ENCODE data around the gene MMP1. TPM values are rescaled to one million over a fixed set of nuclear protein-coding genes. Genes with fewer than 3 reads are reported as not detected.

The MMP1 gene
- total RNA-seq, 2 experiments from 2014 or later, result not detected

GRCh38 chr11:102799681-102800340, 1.9 kb upstream of the MMP1 start:
- POLR2A ChIA-PET, result no interaction called here
- H3K4me3 Mint-ChIP-seq, result no peak overlapping the region
- intact Hi-C loops (cut with micrococcal nuclease), result no loop called here
- no peak for DNase-seq
- H3K36me3 Mint-ChIP-seq, result no peaks in the 10 kb centered on the region
- H3K27ac Mint-ChIP-seq, result no peak overlapping the region
- CTCF ChIA-PET, result no interaction called here
- H3K4me1 Mint-ChIP-seq (ENCODE audit: low read depth), result no peaks in the 10 kb centered on the region
- peaks cover 4% of the 10 kb centered on the region for H3K27me3 Mint-ChIP-seq
- no peaks in the 10 kb centered on the region for H3K9me3 Mint-ChIP-seq

DNA sequence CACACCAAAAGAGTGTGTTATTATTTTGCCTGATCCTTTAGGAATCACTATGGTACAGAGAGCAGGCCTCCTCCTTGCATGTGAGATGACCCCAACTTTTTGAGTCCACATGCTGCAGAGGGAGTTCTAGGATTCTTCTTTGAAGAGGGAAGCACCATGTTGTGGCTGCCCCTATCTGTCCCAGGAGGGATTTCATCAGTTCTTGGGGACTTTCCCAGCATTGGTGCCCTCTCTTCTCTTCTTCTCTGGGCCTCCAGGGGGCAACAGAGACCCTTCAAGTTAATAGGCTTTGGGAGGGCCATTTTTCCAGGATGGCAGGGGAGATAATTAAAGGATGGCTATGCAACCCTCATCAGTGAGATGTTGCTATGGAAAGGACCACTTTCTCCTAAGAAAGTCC, 3.6 kb downstream of the MMP1 start:
- Mint-ChIP-seq H3K4me3 (no peak overlapping the region), H3K27ac (no peak overlapping the region), H3K4me1 (ENCODE audit: low read depth) (no peaks in the 10 kb centered on the region), H3K36me3 (no peaks in the 10 kb centered on the region), H3K9me3 (no peaks in the 10 kb centered on the region), H3K27me3 (peaks cover 1% of the 10 kb centered on the region)
- peak; percentile 23 for DNase-seq
- intact Hi-C loops (cut with micrococcal nuclease), result loop anchor here (1.0 kb wide), 1 partner anchor 147 kb away; no protein-coding TSS in a partner anchor
- POLR2A ChIA-PET, result no interaction called here
- CTCF ChIA-PET, result interaction anchor here (0.8 kb wide), 1 partner anchor 298 kb away, joined by 3 read pairs; no protein-coding TSS in a partner anchor

DNA sequence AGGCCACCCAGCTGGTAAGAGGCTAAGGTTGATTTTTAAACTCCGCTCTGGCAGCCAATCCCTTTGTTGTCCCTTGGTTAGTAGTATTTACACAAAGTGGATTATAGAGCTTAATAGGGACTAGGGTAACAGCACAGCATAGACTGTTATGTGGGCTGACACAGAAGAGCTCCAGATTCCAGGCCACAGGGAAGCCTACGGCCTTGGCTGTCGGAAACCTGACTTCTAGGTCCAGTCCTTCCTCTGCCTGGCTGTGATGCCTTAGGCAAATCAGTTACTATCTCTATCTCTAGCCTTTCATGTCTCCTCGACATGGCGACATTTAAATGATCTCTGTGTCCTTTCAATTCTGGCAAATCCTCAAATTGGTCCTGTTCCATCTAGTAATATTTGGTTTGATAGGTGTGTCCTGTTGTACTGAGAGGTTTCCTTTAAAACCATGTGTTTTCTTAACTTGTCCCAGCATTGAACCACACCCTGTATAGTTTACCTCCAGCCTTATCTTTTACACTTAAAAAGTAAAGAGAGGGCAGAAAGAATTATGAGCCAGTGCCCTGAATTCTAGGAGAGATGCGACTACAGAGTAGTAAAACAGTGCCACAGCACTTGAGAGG, 4.2 kb downstream of the MMP1 start:
- no peaks in the 10 kb centered on the region for H3K36me3 Mint-ChIP-seq
- no peak for DNase-seq
- peaks cover 1% of the 10 kb centered on the region for H3K27me3 Mint-ChIP-seq
- POLR2A ChIA-PET, result no interaction called here
- no peaks in the 10 kb centered on the region for H3K4me1 Mint-ChIP-seq (ENCODE audit: low read depth)
- no peak overlapping the region for H3K27ac Mint-ChIP-seq
- intact Hi-C loops (cut with micrococcal nuclease), result loop anchor here (1.0 kb wide), 1 partner anchor 148 kb away; no protein-coding TSS in a partner anchor
- H3K4me3 Mint-ChIP-seq, result no peak overlapping the region
- CTCF ChIA-PET, result no interaction called here
- H3K9me3 Mint-ChIP-seq, result no peaks in the 10 kb centered on the region

DNA sequence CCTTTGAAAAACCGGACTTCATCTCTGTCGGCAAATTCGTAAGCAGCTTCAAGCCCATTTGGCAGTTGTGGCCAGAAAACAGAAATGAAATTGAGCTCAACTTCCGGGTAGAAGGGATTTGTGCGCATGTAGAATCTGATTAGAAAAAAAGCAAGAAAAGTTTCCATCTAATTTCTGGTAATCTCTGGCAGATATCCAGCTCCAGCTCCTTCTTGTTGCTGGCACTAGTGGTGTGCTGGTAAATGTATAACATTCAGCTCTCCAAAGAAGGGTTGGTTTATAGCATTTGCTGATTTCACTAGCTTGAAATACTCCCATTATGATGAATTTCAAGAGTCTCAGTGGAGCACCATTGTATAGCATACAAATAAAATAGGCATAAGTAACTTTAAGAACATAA, 5.4 kb downstream of the MMP1 start:
- intact Hi-C loops (cut with micrococcal nuclease), result no loop called here
- Mint-ChIP-seq H3K27me3 (peaks cover 1% of the 10 kb centered on the region), H3K4me1 (ENCODE audit: low read depth) (no peaks in the 10 kb centered on the region), H3K4me3 (no peak overlapping the region), H3K36me3 (no peaks in the 10 kb centered on the region), H3K9me3 (no peaks in the 10 kb centered on the region), H3K27ac (no peak overlapping the region)
- POLR2A ChIA-PET, result no interaction called here
- CTCF ChIA-PET, result no interaction called here
- DNase-seq, result no peak

DNA sequence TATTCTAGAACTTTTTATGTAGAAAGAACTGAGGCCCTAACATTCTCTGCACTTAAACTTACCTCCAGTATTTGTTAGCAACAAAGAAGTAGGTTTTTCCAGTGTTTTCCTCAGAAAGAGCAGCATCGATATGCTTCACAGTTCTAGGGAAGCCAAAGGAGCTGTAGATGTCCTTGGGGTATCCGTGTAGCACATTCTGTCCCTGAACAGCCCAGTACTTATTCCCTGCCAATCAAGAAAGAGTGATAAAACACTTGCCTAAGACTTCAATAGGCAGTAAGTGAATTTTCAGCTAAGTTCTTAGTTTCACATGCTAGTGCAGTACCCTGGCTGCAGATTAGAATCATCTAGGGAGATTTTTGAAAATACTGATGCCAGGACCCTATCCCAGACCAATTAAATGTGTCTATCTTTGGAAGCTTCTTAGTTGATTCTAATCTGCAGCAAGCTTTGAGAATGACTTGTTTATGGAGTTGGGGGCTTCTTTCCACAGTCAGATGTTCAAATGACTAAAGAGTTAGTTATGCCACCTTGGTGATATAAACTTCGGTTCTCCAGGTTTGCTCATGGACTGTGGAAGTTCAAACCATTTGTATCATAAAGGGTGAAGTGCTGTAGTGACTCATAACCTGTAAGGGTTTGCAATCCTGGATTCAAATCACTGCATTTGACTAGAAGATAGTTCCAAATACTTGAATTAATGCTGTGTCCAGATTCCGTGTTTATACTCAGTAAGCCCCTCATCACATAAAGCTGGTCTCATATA, 6.5 kb downstream of the MMP1 start:
- Mint-ChIP-seq H3K27me3 (peaks cover 1% of the 10 kb centered on the region), H3K4me1 (ENCODE audit: low read depth) (no peaks in the 10 kb centered on the region), H3K36me3 (no peaks in the 10 kb centered on the region), H3K4me3 (no peak overlapping the region), H3K9me3 (no peaks in the 10 kb centered on the region), H3K27ac (no peak overlapping the region)
- intact Hi-C loops (cut with micrococcal nuclease), result no loop called here
- ChIA-PET CTCF (no interaction called here), POLR2A (no interaction called here)
- no peak for DNase-seq

- no peaks in the 10 kb centered on the region for H3K9me3 Mint-ChIP-seq
- no peak overlapping the region for H3K27ac Mint-ChIP-seq
- intact Hi-C loops (cut with micrococcal nuclease), result no loop called here
- DNase-seq, result no peak
- no peaks in the 10 kb centered on the region for H3K4me1 Mint-ChIP-seq (ENCODE audit: low read depth)
- H3K4me3 Mint-ChIP-seq, result no peak overlapping the region
- ChIA-PET POLR2A (no interaction called here), CTCF (no interaction called here)
- no peaks in the 10 kb centered on the region for H3K36me3 Mint-ChIP-seq
- H3K27me3 Mint-ChIP-seq, result no peaks in the 10 kb centered on the region
Observed at GRCh38 chr11:102788334-102788995, 9.5 kb downstream of the MMP1 start.

DNA sequence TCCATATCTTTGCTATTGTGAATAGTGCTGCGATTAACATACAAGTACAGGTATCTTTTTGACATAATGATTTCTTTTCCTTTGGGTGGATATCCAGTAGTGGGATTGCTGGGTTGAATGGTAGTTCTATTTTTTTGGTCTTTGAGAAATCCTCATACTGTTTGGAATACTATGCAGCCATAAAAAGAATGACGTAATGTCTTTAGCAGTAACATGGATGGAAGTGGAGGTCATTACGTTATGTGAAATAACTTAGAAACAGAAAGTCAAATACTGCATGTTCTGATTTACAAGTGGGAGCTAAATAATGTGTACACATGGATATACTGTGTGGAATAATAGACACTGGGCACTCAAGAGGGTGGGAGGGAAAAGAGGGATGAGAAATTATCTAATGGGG, 13.6 kb downstream of the MMP1 start:
- no peak overlapping the region for H3K27ac Mint-ChIP-seq
- H3K4me1 Mint-ChIP-seq (ENCODE audit: low read depth), result no peaks in the 10 kb centered on the region
- H3K36me3 Mint-ChIP-seq, result no peaks in the 10 kb centered on the region
- no peak overlapping the region for H3K4me3 Mint-ChIP-seq
- no peak for DNase-seq
- POLR2A ChIA-PET, result no interaction called here
- peaks cover 2% of the 10 kb centered on the region for H3K27me3 Mint-ChIP-seq
- no peaks in the 10 kb centered on the region for H3K9me3 Mint-ChIP-seq
- intact Hi-C loops (cut with micrococcal nuclease), result no loop called here
- CTCF ChIA-PET, result no interaction called here

DNA sequence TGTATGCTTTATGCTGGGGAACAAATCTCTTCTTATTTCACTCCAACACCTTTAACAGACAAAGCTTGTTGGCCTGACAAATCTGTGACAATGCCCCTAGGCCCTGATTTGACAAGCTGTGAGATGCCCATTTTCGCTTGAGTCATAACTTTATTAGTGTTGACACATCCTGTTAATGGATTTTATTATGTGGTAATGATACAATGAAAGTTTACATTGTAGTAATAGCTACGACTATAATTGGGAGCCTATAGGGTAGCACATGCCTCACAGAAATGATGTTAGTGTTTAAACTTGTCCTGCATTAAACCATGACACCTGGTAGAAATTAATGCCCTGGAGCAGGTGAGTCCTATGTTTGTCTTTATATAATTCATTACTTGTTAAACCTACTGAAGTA, 14.2 kb downstream of the MMP1 start:
- no peak overlapping the region for H3K4me3 Mint-ChIP-seq
- no peaks in the 10 kb centered on the region for H3K9me3 Mint-ChIP-seq
- CTCF ChIA-PET, result no interaction called here
- DNase-seq, result no peak
- H3K36me3 Mint-ChIP-seq, result no peaks in the 10 kb centered on the region
- intact Hi-C loops (cut with micrococcal nuclease), result no loop called here
- POLR2A ChIA-PET, result no interaction called here
- no peaks in the 10 kb centered on the region for H3K4me1 Mint-ChIP-seq (ENCODE audit: low read depth)
- peaks cover 3% of the 10 kb centered on the region for H3K27me3 Mint-ChIP-seq
- H3K27ac Mint-ChIP-seq, result no peak overlapping the region

DNA sequence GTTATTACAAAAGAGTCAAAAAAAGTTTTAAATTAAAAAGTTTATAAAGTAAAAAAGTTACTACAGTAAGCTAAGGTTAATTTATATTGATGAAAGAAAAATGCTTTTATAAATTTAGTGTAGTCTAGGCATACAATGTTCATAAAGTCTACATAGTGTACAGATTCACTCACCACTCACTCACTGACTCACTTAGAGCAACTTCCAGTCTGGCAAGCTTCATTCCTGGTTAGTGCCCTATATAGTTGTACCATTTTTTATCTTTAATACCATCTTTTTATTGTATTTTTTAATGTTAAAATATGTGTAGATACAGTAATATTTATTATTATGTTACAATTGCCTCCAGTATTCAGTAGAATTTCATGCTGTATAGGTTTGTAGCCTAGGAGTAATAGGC, 14.9 kb downstream of the MMP1 start:
- Mint-ChIP-seq H3K9me3 (no peaks in the 10 kb centered on the region), H3K4me3 (no peak overlapping the region), H3K27me3 (peaks cover 7% of the 10 kb centered on the region), H3K4me1 (ENCODE audit: low read depth) (no peaks in the 10 kb centered on the region), H3K27ac (no peak overlapping the region), H3K36me3 (no peaks in the 10 kb centered on the region)
- CTCF ChIA-PET, result no interaction called here
- intact Hi-C loops (cut with micrococcal nuclease), result no loop called here
- no peak for DNase-seq
- POLR2A ChIA-PET, result no interaction called here

- no peak for DNase-seq
- no peaks in the 10 kb centered on the region for H3K9me3 Mint-ChIP-seq
- ChIA-PET POLR2A (no interaction called here), CTCF (no interaction called here)
- no peaks in the 10 kb centered on the region for H3K4me1 Mint-ChIP-seq (ENCODE audit: low read depth)
- H3K27me3 Mint-ChIP-seq, result peaks cover 7% of the 10 kb centered on the region
- intact Hi-C loops (cut with micrococcal nuclease), result no loop called here
- H3K36me3 Mint-ChIP-seq, result no peaks in the 10 kb centered on the region
- H3K4me3 Mint-ChIP-seq, result no peak overlapping the region
- no peak overlapping the region for H3K27ac Mint-ChIP-seq
Observed at GRCh38 chr11:102781676-102782075, 16.3 kb downstream of the MMP1 start.

- no peak for DNase-seq
- Mint-ChIP-seq H3K27me3 (peaks cover 7% of the 10 kb centered on the region), H3K9me3 (no peaks in the 10 kb centered on the region), H3K27ac (no peak within 1 kb of the TSS), H3K4me3 (no peak within 1 kb of the TSS), H3K4me1 (ENCODE audit: low read depth) (no peaks in the 10 kb centered on the region), H3K36me3 (no peaks in the 10 kb centered on the region)
- ChIA-PET POLR2A (no interaction called here), CTCF (no interaction called here)
- intact Hi-C loops (cut with micrococcal nuclease), result no loop called here
Observed at GRCh38 chr11:102780491-102780918, 17.5 kb downstream of the MMP1 start, which contains the start of gene MMP10. TSS of gene MMP10 (minus strand) at chr11:102780628. CDS start at chr11:102780591, 37 bp downstream.

- Mint-ChIP-seq H3K27me3 (peaks cover 4% of the 10 kb centered on the region), H3K4me1 (ENCODE audit: low read depth) (no peaks in the 10 kb centered on the region), H3K4me3 (no peak overlapping the region), H3K36me3 (no peaks in the 10 kb centered on the region), H3K27ac (no peak overlapping the region), H3K9me3 (no peaks in the 10 kb centered on the region)
- POLR2A ChIA-PET, result no interaction called here
- CTCF ChIA-PET, result no interaction called here
- intact Hi-C loops (cut with micrococcal nuclease), result no loop called here
- DNase-seq, result no peak
Observed at GRCh38 chr11:102776454-102776853, 21.5 kb downstream of the MMP1 start.
